Endothelial cell (in vitro differentiated cells): ENCODE data around the gene DEF6. TPM values are rescaled to one million over a fixed set of nuclear protein-coding genes. Genes with fewer than 3 reads are reported as not detected.

Source experiments
- DNase-seq: peaks from one replicate; pipeline ENCODE4 v3.0.0; 2021; ENCODE audit warnings: low spot score
- H3K27ac Mint-ChIP-seq: one replicate; pipeline ENCODE4 v1.8.0; 2021; ENCODE audit warnings: mixed read lengths, inconsistent platforms; ENCODE audit not compliant: unreplicated experiment
- H3K27me3 Mint-ChIP-seq: one replicate; pipeline ENCODE4 v1.8.0; 2021; ENCODE audit warnings: mild to moderate bottlenecking, moderate library complexity, mixed read lengths, inconsistent platforms; ENCODE audit not compliant: unreplicated experiment
- H3K36me3 Mint-ChIP-seq: one replicate; pipeline ENCODE4 v1.8.0; 2021; ENCODE audit warnings: mild to moderate bottlenecking, low read depth, mixed read lengths, inconsistent platforms; ENCODE audit not compliant: unreplicated experiment
- H3K4me1 Mint-ChIP-seq: one replicate; pipeline ENCODE4 v1.8.0; 2021; ENCODE audit warnings: mild to moderate bottlenecking, mixed read lengths, inconsistent platforms; ENCODE audit not compliant: unreplicated experiment
- H3K4me3 Mint-ChIP-seq: one replicate; pipeline ENCODE4 v1.8.0; 2021; ENCODE audit warnings: mild to moderate bottlenecking, mixed read lengths, inconsistent platforms; ENCODE audit not compliant: unreplicated experiment
- H3K9me3 Mint-ChIP-seq: one replicate; pipeline ENCODE4 v1.8.0; 2021; ENCODE audit warnings: mixed read lengths, inconsistent platforms; ENCODE audit not compliant: unreplicated experiment
- total RNA-seq: library from RNA; stranded (reverse); fragmentation: NEBNext Ultra II Directional; extraction: Animal tissue kit (Norgen Biotek cat#: 25700); gene quantifications from one replicate; pipeline ENCODE4 v1.2.1, GENCODE V29; 2021; ENCODE audit not compliant: unreplicated experiment
- TF ChIP-seq, protein P1 (sequence below): fragments of 200-600 bp; sonication (generic); IDR thresholded peaks from one replicate; pipeline ENCODE4 v1.5.0; 2021; ENCODE audit warnings: antibody characterized with exemption; ENCODE audit not compliant: unreplicated experiment

The DEF6 gene
- total RNA-seq, 1 donor from 2014 or later = 24.0 TPM

GRCh38 chr6:35260591-35261570, 36.7 kb upstream of the DEF6 start:
- no peaks in the 10 kb centered on the region for H3K36me3 Mint-ChIP-seq

DNA sequence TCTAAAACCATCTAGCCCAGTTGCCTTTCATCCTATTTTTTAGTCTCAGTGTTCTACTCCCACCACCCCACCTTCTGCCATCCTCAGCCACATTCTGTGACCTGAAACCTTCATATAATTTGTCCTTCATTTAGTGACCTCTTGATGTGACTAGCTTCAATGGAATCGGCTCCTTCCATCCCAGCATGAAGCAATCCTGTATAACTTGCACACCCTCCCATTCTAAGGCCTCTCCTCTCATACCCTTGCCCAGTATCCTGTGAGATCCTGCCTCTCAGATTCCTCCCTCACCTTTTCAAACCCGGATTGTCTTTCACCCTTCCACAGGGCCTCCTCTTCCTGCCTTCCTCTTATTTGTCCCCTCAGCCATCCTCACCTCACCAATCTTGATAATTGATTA, 35.0 kb upstream of the DEF6 start:
- TF ChIP-seq, protein P1, sequence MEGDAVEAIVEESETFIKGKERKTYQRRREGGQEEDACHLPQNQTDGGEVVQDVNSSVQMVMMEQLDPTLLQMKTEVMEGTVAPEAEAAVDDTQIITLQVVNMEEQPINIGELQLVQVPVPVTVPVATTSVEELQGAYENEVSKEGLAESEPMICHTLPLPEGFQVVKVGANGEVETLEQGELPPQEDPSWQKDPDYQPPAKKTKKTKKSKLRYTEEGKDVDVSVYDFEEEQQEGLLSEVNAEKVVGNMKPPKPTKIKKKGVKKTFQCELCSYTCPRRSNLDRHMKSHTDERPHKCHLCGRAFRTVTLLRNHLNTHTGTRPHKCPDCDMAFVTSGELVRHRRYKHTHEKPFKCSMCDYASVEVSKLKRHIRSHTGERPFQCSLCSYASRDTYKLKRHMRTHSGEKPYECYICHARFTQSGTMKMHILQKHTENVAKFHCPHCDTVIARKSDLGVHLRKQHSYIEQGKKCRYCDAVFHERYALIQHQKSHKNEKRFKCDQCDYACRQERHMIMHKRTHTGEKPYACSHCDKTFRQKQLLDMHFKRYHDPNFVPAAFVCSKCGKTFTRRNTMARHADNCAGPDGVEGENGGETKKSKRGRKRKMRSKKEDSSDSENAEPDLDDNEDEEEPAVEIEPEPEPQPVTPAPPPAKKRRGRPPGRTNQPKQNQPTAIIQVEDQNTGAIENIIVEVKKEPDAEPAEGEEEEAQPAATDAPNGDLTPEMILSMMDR = no peak
- Mint-ChIP-seq H3K9me3 (no peaks in the 10 kb centered on the region), H3K4me1 (peaks cover 15% of the 10 kb centered on the region), H3K27me3 (peaks cover 1% of the 10 kb centered on the region), H3K4me3 (peak overlapping the region; percentile 10), H3K27ac (no peak overlapping the region), H3K36me3 (no peaks in the 10 kb centered on the region)
- no peak for DNase-seq

More at GRCh38 chr6:35260591-35261570, 36.7 kb upstream of the DEF6 start:
- no peak for DNase-seq
- Mint-ChIP-seq H3K4me1 (peaks cover 15% of the 10 kb centered on the region), H3K4me3 (peak overlapping the region; percentile 93), H3K9me3 (no peaks in the 10 kb centered on the region), H3K27ac (peak overlapping the region; percentile 91), H3K27me3 (peaks cover 1% of the 10 kb centered on the region)
- TF ChIP-seq, protein P1 = no peak

- no peak overlapping the region for H3K27ac Mint-ChIP-seq
- H3K36me3 Mint-ChIP-seq = no peaks in the 10 kb centered on the region
- TF ChIP-seq, protein P1 = no peak
- H3K4me1 Mint-ChIP-seq = peaks cover 15% of the 10 kb centered on the region
- no peak overlapping the region for H3K4me3 Mint-ChIP-seq
- DNase-seq = no peak
- H3K9me3 Mint-ChIP-seq = no peaks in the 10 kb centered on the region
- H3K27me3 Mint-ChIP-seq = peaks cover 1% of the 10 kb centered on the region
These were observed 32.9 kb upstream of the DEF6 start for GRCh38 chr6:35264550-35265274.

DNA sequence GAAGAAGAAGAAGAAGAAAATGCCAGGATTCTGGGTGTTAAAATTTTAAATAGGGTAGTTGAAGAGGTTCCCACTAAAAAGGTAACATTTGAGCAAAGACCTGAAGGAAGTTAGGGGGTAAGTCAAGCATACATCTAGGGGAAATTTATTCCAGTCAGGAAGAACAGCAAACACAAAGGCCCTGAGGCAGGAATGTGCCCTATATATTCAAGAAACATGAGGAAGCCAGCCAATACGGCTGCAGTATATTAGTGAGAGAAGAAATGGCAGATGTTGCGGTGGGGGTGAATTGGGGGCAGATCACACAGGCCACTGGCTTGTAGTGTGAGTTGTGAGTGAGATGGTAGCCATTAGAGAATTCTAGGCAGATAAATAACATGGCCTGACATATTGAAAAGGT, 32.1 kb upstream of the DEF6 start:
- H3K4me3 Mint-ChIP-seq = no peak overlapping the region
- DNase-seq = no peak
- no peaks in the 10 kb centered on the region for H3K36me3 Mint-ChIP-seq
- TF ChIP-seq, protein P1 = no peak
- no peak overlapping the region for H3K27ac Mint-ChIP-seq
- peaks cover 11% of the 10 kb centered on the region for H3K4me1 Mint-ChIP-seq
- H3K9me3 Mint-ChIP-seq = no peaks in the 10 kb centered on the region
- H3K27me3 Mint-ChIP-seq = no peaks in the 10 kb centered on the region
